HG03558 (cell line): ENCODE data around the gene CHMP6.

ENCODE experiments used
- ATAC-seq: cut with Tn5 transposase; IDR thresholded peaks from one replicate; pipeline ENCODE4 v1.9.1; 2021; ENCODE audit warnings: moderate number of reproducible peaks; ENCODE audit not compliant: unreplicated experiment; ENCODE audit errors: extremely low read depth

Gene CHMP6

GRCh38 chr17:80970044-80970761, 21.4 kb upstream of the CHMP6 start:
- no peak for ATAC-seq

- ATAC-seq, result no peak
Observed at GRCh38 chr17:80970762-80971703, 20.6 kb upstream of the CHMP6 start.

- ATAC-seq, result no peak
Observed at GRCh38 chr17:80971704-80972304, 19.8 kb upstream of the CHMP6 start.

- ATAC-seq, result no peak
Observed at GRCh38 chr17:80976701-80977100, 14.9 kb upstream of the CHMP6 start.

DNA sequence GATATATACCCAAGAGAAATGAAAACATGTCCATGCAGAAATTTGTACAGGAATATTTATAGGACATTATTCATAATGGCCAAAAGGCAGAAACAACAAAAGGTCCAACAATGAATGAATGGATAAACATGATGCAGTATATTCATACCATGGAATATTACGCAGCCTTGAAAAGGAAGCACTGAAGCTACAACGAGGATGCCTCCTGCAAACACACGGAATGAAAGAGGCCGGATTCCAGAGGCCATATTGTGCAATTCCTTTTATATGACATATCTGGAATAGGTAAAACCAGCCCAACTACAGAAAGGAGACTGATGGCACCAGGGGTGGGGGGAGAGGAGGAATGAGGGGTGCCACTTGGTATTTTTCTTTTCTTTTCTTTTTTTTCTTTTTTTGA, 14.5 kb upstream of the CHMP6 start:
- no peak for ATAC-seq

DNA sequence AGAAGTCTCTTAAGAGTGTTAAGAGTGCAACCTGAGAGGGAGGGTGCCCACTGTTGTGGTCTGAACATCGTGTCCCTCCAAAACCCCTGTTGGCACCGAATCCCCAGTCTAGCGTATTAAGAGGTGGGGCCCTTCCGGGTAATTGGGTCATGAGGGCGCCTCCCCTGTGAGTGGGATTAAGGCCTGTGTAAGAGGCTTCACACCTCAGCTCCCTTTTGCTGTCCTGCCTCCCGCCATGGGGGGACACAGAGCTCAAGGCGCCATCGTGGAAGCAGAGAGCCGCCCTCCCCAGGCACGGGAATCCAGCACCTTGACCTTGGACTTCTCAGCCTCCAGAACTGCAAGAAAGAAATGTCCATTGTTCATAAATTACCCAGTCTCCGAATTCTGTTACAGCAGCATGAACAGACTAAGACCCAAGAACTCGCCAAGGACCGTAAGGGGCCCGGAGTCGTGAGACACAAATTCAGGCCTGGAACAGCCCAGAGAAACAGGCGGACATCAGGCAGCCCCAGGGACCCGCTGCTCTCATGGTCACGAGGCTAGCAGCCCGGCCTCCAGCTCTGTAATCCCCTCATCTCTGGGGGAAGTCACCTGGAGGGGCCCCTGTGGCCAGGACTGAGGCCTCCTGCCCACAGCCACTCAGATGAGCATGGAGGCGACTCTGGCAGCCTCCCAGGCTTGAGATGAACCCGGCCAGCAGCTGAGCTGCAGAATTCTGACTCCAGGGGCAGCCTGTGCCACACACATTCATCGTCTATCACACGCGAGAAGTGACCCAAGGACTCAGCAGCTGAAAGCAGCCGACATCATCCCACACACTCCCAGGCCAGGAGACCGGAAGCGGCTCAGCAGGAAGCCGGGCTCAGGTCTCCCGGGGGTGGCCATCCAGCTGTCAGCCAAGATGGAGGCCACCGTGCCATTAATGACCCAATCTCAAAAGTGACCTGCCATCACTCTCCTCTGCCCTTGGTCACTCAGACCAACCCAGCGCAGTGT, 12.8 kb upstream of the CHMP6 start:
- no peak for ATAC-seq

DNA sequence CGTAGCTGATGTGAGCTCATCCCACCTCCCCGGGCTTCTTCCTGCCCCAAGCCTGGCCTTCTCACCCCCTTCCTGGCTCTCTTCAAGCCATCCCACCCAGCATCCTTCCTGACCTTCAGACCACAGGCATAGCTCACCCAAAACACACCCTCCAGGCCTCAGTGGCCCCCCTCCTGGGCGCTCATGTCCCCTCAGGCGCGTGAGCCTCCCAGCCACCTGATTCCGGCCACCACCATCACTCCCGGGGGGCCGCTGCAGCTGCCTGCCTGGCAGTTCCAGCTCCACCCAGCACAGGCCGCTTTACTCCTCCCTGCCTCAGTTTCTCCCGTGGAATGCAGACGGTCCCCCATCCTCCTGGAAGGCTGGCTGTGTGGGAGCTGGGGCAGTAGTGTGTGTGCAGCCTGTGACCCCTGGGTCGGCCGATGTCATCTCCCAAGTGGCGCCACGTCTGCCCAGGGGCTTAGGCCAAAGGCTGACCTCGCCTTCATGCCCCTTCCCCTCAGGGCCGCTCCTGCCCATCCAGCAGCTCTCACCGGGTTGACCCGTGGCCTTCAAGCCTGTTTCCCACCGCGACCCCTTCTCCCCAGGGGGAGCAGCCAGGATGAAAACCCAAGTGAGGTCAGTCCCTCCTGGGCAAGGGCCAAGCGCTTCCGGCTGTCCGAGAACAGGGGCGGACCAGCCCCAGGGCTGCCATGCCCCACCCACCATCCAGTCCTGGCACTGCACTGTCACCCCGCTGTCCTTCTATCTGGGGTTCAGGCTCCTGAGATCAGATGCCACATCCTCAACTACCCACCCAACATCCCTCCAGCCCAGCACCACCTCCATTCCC, 11.9 kb upstream of the CHMP6 start:
- ATAC-seq, result no peak

GRCh38 chr17:80980397-80981061, 11.1 kb upstream of the CHMP6 start:
- no peak for ATAC-seq

DNA sequence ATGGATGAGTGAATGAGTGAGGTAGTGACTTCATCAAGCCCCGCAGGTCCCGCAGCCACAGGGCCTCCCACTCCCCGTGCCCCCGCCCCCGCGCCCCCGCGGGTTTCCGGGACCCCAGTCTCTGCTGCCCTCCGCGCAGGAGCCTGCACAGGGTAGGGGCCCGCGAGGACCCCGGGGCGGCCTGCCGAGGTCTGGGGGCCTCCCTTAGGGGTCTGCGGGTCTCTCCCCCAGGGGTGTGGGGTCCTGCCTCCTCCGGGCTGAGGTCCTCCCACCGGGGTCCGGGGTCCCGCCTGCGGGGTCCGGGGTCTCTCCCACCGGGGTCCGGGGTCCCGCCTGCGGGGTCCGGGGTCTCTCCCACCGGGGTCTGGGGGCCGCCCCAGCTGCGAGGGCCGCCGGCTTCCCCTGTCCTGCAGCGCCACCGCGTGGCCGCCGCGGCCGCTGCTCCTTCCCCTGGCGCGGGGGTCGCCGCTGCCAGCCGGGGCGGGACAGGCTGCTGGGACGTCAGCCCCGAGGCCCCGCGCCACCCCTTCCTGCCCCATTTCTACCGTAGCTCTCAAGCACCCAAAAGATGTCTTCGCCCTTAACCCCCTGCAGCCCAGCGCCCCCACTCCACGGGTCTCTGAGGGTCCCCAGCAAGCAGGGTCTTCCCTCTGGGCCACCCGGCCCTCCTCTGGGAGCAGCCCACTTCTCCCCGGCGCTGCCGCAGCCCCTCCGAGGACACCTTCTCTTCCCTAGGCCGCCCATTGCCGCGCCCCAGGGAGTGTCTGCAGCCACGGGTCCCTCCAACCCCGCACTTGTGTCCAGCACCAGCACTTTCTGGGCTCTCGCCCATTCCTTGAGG, 10.4 kb upstream of the CHMP6 start:
- no peak for ATAC-seq

- no peak for ATAC-seq
Observed at GRCh38 chr17:80981929-80982425, 9.7 kb upstream of the CHMP6 start.

DNA sequence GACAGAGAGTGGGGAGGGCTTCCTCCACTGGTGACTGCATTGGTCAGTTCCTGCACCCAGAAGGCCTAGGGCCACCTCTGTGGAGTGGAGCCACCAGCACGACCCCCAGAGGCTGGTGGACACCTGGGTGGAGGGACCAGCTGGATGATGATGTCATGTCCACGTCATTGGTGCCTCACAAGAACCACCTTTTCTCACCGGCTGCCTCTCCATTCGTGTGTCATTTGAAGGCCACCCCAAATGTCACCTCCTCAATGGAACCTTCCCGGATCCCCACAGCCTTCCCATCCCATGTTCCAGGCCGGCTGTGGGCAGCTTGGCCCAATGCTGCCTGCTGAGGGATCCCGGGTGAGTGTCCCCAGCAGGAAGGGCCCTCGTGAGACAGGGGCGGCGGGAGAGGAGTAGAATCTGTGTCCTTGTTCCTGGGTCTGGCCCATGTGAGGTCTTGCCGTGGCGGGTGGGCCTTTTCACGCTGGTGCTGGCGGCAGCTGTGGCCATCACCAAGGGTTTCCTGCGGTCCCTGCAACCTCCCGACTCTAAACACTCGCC, 9.1 kb upstream of the CHMP6 start:
- no peak for ATAC-seq

DNA sequence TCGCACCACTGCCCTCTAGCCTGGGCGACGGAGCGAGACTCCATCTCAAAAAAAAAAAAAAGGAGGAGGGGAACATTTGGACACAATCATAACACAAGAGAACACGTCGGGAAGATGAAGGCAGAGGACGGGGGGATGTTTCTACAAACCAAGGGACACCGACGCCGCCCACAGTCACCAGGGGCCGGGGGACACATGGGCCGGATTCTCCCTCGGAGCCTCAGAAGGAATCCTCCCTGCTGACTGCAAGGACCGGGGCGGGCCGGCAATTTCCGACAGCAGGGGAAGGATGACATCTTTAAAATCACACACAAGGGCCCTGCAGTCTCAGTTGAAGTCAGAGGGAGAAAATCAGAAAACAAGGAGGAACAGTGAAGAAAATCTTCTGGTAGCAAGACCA, 8.1 kb upstream of the CHMP6 start:
- no peak for ATAC-seq

DNA sequence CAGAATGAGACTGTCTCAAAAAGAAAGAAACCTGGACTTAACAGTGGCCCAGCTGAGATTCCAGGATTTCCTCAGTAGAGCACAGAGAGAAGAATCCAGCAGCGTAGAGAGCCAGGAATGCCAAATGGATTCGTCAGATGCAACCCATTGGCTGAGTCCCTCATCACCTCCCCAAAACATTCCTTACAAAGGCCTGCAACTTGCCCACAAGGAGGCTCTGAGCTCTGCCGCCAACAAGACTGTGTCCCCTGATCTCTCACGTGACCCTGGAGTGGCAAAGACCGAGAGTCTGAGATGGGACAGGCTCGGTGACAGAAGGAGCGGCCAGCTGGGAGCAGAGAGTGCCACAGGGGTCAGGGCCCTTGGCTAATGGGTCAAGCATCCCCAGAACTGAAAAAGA, 6.9 kb upstream of the CHMP6 start:
- ATAC-seq, result no peak

DNA sequence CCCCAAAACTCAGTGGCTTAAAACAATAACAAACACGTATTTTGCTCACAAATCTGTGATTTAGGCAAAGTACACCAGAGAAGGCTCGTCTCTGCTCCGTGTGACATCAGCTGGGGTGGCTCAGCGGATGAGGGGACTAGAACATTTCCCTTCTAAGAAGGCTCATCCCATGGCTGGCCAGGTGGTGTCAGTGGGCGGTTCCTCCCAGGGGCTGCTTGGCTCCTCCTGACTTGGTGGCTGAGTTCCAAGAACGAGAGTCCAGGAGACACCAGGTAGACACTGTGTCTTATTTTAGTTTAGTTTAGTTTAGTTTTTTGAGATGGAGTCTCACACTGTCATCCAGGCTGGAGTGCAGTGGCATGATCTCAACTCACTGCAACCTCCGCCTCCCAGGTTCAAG, 5.6 kb upstream of the CHMP6 start:
- ATAC-seq, result no peak

GRCh38 chr17:80986816-80987475, 4.7 kb upstream of the CHMP6 start:
- ATAC-seq, result no peak

- ATAC-seq, result no peak
Observed at GRCh38 chr17:80987941-80988461, 3.6 kb upstream of the CHMP6 start.

DNA sequence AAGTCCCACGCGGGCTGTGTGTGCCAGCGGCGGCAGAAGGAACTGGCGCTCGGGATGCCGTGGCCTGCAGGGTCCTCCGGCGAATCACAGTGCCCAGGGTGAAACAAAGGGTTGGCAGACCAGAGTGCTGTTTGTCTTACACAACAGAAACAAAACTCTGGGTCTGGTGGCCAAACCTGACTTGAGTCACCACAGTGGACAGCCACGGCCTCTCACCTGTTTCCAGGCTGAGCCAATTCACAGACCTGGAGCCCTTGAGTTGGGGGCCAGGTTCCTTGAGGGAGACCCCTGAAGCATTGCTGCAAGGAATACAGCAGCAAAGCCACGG, 2.1 kb upstream of the CHMP6 start:
- ATAC-seq, result no peak
